ENCODE results near the gene COX19. TPM values are rescaled to one million over a fixed set of nuclear protein-coding genes. Genes with fewer than 3 reads are reported as not detected.

Gene COX19
- total RNA-seq, 1 experiment from 2014 or later: 18.8 TPM

DNA sequence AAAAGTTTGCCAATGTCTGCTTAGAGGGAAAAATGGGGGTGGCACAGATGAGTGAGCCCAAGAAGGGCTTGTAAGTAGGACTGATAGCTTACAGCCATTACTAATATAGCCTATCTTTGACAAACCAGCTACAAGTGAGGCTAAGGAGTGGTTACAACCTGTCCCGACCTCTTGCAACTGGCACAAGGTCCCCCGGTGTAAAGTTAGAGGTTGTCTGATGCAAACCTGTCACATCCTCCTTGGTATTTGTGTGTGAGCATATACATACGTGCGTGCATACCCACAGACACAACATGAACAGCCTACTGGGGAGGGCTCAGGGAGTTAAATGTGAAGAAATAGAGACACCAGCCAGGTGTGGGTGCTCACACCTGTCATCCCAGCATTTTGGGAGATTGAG lies 35.5 kb downstream of the COX19 start:
- Histone ChIP-seq H3K9me3 (ENCODE audit: low read depth, low read length, poor library complexity, severe bottlenecking) (no peaks in the 10 kb centered on the region), H3K27me3 (replicated peaks; ENCODE audit: insufficient read depth, low read depth, low read length, poor library complexity) (peaks cover 11% of the 10 kb centered on the region), H3K4me1 (ENCODE audit: insufficient read depth, low read length, poor library complexity, severe bottlenecking) (no peaks in the 10 kb centered on the region), H3K27ac (ENCODE audit: low read depth, low read length, poor library complexity, severe bottlenecking) (no peak overlapping the region), H3K4me3 (ENCODE audit: low read depth, low read length, poor library complexity, severe bottlenecking) (no peak overlapping the region), H3K36me3 (ENCODE audit: insufficient read depth, low read length, poor library complexity, severe bottlenecking) (no peaks in the 10 kb centered on the region)
- BruUV-seq (replicated peaks): no TSS peak
- POLR2A ChIA-PET (ENCODE audit: low non-redundant PET): no interaction called here
- CTCF ChIA-PET: no interaction called here
- TF ChIP-seq EZH2 (IDR thresholded peaks at IDR 0.05; ENCODE audit: borderline replicate concordance, low read depth, low read length, poor library complexity, severe bottlenecking) (no peak), CTCF (conservative IDR thresholded peaks at IDR 0.05; ENCODE audit: low read depth, low read length) (no peak)
- intact Hi-C loops (cut with micrococcal nuclease; ENCODE audit: unreplicated experiment): no loop called here
- DNase-seq (ENCODE audit: low spot score): no peak

DNA sequence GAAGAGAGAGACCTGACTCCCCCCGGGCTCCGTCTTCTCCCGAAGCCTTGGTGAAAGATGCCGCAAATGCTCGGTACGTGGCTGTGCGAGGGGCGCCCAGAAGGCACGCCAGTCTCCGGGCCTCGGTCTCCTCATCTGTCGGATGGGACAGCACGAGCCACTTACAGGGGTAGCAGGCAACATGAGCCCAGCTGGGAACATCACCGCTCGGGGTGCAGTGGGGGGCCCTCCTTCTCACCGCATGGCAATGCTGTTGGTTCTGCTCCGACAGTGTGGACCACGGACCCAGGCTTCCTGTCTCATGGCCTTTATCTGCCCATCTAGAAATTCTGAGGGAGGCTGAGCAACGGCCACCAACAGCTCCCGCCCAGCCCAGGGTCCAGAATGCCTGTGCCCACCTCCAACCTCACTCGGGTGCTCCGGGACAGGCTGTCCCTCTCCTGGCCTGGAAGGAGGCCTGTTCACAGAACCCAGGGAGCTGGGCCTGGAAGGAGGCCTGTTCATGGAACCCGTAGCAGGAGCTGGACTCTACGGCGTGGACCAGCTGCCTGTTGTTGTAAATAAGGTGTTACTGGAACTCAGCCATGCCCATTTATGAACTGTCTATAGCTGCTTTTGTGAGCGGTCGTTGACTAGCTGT lies 36.7 kb downstream of the COX19 start:
- intact Hi-C loops (cut with micrococcal nuclease; ENCODE audit: unreplicated experiment): no loop called here
- H3K27me3 ChIP-seq (replicated peaks; ENCODE audit: insufficient read depth, low read depth, low read length, poor library complexity): peaks cover 11% of the 10 kb centered on the region
- ChIA-PET POLR2A (ENCODE audit: low non-redundant PET) (no interaction called here), CTCF (no interaction called here)
- H3K4me1 ChIP-seq (ENCODE audit: insufficient read depth, low read length, poor library complexity, severe bottlenecking): no peaks in the 10 kb centered on the region
- no peak for DNase-seq (ENCODE audit: low spot score)
- no peaks in the 10 kb centered on the region for H3K9me3 ChIP-seq (ENCODE audit: low read depth, low read length, poor library complexity, severe bottlenecking)
- no peaks in the 10 kb centered on the region for H3K36me3 ChIP-seq (ENCODE audit: insufficient read depth, low read length, poor library complexity, severe bottlenecking)
- H3K4me3 ChIP-seq (ENCODE audit: low read depth, low read length, poor library complexity, severe bottlenecking): no peak overlapping the region
- no peak for TF ChIP-seq EZH2 (IDR thresholded peaks at IDR 0.05; ENCODE audit: borderline replicate concordance, low read depth, low read length, poor library complexity, severe bottlenecking)
- TF ChIP-seq CTCF (conservative IDR thresholded peaks at IDR 0.05; ENCODE audit: low read depth, low read length): no peak
- no peak overlapping the region for H3K27ac ChIP-seq (ENCODE audit: low read depth, low read length, poor library complexity, severe bottlenecking)
- BruUV-seq (replicated peaks): no TSS peak

- no peaks in the 10 kb centered on the region for H3K36me3 ChIP-seq (ENCODE audit: insufficient read depth, low read length, poor library complexity, severe bottlenecking)
- H3K4me3 ChIP-seq (ENCODE audit: low read depth, low read length, poor library complexity, severe bottlenecking): no peak overlapping the region
- peaks cover 11% of the 10 kb centered on the region for H3K27me3 ChIP-seq (replicated peaks; ENCODE audit: insufficient read depth, low read depth, low read length, poor library complexity)
- no peaks in the 10 kb centered on the region for H3K9me3 ChIP-seq (ENCODE audit: low read depth, low read length, poor library complexity, severe bottlenecking)
- ChIA-PET POLR2A (ENCODE audit: low non-redundant PET) (no interaction called here), CTCF (no interaction called here)
- H3K4me1 ChIP-seq (ENCODE audit: insufficient read depth, low read length, poor library complexity, severe bottlenecking): no peaks in the 10 kb centered on the region
- BruUV-seq (replicated peaks): no TSS peak
- TF ChIP-seq CTCF (conservative IDR thresholded peaks at IDR 0.05; ENCODE audit: low read depth, low read length): no peak
- DNase-seq (ENCODE audit: low spot score): no peak
- intact Hi-C loops (cut with micrococcal nuclease; ENCODE audit: unreplicated experiment): no loop called here
- no peak overlapping the region for H3K27ac ChIP-seq (ENCODE audit: low read depth, low read length, poor library complexity, severe bottlenecking)
These were observed 37.4 kb downstream of the COX19 start for GRCh38 chr7:937856-938484.

Measured in A673 (cell line).